Measurements from ENCODE around the gene KAZN.

The KAZN gene

GRCh38 chr1:14925336-14926136 is 327.1 kb downstream of the KAZN start:
- DNase-seq = no peak

- no peak for DNase-seq
Observed at GRCh38 chr1:14926229-14926628, 327.7 kb downstream of the KAZN start.

DNA sequence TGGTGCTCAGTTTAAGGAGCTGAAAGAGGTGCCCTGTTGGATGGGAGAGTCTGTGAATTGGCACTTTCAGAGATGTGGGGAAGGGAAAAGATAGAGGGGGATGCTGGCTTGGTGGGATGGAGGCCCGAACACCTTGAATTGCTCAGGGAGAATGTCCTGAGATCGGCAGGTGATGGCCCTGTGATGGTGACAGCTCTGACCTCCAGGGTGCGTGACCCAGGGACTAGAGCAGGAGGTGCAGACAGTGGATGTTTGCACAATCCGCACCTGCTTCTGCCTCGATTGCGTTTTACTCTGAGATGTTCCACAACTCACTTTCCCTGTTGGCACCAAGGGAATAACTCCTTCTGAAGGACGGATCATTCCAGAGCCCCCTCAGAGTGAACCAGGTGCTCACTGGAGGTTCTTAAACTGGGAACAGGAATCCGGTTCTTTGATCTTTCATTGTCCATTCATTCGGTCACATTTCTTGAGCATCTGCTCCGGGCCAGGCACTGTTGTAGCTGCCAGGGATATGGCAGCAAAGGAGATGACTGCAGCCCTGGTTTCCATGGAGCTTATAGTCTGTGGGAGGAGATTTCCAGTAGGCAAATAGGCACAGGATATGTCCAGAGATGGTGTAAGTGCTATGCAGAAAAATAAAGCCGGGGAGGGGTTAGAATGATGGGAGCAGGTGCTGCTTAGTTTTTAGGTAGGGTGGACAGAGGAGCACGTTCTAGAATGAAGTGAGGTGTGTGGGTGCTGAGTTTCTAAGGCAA is 328.5 kb downstream of the KAZN start:
- DNase-seq = no peak

DNA sequence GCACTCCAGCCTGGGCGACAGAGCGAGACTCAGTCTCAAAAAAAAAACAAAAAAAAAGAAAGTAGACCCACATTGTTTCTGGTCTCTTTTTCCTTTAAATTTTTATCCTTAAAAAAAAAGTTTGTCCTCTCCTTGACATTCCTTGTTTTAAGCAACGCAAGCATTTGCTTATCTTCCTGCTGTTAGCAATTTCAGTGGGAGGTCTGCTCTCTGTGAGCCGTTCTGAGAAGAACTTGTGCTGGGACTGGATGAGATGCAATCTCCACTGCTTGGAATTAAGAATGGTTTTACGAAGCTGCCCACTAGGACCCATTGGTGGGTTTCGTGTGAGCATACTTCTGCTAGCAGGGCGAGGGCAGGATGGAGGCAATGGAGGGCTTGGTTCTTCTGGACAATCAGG is 329.9 kb downstream of the KAZN start:
- no peak for DNase-seq

DNA sequence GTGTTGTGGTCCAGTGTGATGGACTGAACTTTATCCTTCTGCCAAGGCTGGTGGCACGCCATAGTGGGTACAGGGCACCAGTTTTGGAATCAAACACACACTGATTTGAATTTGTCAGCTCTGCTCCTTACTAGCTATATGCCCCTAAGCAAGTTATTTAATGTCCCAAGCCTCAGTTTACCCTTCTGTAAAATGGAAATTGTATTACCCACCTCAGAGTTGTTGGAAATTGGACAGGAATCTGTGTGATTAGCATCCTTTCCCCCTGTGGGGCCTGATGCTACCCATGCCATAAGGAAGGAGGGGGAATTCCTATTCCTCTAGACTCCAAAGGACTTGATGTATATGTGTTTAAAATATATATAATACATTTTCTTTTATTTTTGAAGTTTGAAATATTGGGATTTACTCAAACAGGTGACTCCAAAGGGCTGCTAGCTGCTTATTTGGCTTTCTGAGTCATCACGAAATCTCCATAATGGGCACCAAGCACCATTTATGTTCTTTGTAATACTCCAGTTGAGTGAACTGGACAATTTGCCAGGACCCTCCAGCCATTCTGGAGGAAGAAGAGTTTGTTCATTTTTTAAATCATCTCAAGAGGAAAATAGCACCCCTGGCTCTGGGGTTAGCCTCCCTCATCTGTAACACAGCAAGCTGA is 330.5 kb downstream of the KAZN start:
- no peak for DNase-seq

GRCh38 chr1:14929547-14930246 is 331.2 kb downstream of the KAZN start:
- no peak for DNase-seq

- DNase-seq = no peak
Observed at GRCh38 chr1:14930247-14930965, 331.9 kb downstream of the KAZN start.

DNA sequence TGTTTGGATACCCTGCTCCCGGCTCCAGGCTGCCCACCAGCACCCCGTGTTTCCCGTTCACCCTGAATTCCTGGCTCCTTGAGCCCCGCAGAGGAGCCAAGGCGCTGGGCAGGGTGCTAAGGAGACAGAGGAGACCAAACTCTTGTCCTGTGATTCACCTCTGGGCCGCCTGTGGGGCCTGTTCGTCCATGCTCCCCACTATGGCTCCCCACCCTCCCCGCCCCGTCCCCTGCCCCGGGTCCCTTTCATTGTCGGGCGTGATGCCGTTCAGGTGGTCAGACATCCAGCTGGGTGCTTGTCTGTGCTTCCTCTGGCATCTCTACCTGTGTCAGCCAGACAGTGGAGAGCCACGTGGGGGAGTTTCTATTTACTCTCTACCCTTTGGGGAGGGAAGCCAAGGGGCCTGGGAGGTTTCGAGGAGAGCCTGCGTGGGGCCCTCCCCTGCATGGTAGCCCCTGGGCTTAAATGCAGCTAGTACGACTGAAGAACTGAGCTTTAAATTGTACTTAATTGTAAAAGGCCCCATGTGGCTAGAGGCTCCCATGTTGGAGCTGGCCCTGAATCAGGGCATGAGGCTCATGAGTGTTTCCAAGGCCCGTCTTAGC is 333.7 kb downstream of the KAZN start:
- no peak for DNase-seq

DNA sequence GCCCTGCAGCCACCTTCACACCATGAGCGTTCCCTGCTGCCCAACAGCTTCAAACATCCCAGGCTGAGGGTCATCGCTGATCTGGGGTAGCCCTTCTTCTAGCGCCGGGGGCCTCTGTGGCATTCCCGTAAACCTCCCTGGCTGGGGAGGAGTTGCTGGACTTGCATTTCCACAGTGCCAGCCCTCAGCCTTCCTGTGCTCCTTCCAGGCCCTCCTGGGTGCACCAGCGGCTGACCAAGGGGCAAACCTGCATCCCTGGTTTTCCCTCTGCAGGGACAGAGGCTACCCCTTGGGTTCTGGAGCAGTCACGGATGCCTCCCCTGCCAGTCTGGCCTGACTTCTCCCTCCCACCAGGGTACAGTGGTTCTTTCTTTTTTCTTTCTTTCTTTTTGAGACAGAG is 336.4 kb downstream of the KAZN start:
- DNase-seq = no peak

DNA sequence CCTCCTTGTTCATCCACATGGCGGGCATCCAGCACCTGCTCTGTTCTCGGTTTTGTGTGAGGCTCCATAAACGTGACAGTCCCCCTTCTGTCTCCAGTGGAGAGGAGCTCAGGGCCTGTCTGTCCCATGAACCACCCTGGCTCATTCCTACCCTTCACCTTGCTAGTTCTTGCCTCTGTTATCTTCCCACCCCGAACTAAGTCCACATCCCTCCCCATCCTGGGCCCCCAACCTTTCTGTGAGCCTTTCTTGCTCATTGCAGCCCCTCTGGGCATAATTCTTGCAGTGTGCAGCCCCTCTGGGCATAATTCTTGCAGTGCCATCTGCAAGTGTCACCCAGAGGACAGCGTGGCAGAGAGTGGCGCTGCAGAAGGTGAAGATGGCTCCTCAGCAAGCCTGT is 338.3 kb downstream of the KAZN start:
- DNase-seq = no peak

GRCh38 chr1:14937288-14937949 is 338.9 kb downstream of the KAZN start:
- peak; percentile 76 for DNase-seq

DNA sequence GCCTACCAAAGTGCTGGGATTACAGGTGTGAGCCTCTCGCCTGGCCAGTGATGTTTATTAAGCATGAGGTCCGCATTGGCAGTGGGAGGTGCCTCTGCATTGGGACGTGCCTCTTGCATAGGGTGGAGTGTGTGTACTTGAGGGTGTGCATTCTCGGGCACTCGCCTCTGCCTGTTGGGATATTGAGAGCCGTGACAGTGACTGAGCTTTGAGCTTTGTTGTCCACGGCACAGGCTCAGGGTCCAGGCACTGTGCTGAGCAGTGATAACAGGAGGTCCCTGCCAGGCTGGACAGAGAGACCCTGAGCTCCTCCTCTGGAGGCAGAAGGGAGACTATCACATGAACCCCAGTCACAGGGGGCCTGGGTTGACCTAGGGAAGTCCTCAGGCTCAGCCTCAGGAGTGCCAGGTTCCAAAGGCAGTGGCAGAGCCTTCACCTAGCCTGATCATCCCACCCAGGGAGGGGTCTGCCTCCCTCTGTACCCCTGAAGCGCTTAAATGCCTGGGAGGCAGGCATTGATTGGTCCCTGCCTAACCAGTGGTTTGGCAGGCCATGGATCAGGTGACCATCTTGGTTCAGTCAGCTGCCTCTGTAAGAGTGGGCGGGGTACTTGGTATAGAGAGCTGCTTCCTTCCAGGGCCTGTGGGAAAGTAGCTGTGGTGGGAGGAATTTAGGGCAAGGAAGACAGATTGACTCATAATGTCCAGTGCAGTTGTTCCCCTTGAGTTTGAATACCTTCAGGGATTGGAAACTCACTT is 341.2 kb downstream of the KAZN start:
- DNase-seq = no peak

DNA sequence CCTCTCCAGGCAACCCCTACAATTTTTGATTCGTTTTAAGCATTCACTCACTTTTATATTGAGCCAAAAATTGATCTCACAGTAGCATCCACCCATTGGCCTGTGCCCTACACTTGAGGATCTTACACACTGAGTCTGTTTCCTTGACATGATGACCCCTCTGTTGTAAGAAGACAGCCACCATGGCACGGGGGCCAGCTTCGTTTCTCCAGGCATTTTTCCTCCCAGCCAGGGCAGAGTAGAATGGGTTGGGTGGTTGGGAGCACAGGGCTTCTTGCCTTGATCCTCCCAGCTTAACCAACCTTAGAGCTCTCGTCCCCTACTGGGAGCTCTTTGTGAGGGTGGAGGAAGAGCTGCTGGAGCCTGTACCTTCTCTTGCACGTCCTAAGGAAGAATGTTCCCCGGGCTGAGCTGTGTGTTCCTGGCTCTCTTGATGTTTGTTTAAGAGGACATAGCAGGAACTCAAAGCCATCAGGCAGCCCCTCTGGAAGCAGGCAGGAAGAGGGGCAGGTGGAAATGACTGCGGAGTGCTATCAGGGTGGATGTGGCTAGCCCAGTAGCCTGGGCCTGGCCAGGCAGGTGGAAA is 341.9 kb downstream of the KAZN start:
- DNase-seq = no peak

DNA sequence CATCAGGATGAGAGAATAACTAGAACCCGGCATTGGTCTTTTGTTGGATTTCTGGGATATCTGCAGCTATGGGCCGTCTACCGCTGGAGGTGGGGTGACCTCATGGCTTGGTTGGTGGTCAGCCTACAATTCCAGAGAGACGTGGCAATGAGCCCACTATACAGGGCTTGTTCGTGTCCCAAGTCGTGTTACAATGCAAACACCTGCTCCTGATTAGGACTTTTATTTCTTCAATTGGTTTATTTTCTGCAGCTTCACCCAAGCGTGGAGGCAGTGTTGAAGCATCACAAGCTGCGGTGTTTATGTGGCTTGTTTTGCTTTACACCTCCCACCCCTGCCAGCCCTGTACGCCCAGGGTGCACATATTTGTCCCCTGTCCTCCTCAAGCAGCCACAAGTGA is 343.4 kb downstream of the KAZN start:
- DNase-seq = no peak

DNA sequence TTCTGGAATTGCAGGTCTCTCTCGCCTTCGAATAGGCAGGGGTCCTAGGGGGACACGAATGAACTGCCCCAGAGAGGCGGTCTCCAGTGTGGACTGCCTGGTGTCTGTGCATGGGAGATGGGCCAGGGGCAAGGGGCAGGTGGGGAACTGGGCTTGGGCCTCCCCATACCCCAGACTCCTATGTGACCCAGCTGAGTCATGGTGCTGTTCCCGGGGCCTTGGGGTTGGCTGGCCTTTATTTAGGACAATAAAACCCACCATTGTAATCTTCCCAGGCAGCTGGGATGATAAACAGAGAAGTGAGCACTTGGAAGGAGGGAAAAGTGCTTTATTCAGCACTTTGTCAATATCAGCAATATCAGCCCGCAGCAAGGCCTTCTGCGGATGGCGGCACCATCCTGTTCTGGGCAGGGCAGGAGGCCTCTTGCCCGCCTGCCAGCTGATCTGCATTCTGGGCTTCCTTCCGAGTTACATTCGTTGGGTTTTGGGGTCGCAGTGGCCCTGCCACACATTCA is 346.0 kb downstream of the KAZN start:
- DNase-seq = no peak

DNA sequence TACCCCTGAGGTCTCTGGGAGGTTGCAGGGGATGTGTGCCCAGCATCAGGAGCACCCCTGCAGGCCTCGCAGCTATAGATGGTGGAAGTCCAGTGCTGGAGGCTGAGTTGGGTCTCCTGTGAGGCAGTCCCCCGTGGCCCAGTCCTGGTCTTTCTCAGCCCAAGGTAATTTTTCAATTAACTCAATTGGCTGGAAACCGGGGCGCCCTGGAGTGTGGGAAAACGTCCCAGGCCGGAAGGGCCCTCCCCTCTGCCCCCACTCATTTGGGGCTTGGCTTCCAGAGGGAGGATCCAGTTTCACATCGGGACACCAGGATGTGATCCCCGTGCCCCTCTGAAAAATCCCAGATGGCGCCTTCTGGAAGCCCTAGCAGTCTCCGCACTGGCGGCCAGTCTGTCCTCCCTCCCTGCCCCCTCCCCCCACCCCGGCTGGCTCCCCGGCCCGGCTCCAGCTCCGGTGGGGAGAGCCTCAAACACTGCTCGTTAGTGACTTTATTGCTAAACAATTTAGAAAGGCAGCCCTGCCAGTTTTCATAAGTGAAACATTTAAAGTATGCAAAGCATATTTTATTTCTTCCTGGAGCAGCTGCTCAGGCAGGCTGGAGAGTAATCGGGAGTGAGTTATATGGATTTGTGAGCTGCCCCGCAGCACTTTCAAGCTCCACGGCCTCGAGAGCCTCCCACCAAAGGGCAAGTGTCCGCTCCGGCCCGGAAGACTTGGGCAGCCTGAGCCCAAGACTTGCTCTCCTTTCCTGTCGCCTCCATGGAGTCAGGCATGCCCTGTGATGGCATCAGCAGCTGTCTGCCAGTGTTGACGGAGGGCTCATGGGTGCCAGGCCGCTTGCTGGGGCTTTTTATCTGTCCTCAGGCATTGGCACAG is 346.9 kb downstream of the KAZN start:
- peak; percentile 71 for DNase-seq

GRCh38 chr1:14946011-14946359 is 347.5 kb downstream of the KAZN start:
- DNase-seq = no peak

DNA sequence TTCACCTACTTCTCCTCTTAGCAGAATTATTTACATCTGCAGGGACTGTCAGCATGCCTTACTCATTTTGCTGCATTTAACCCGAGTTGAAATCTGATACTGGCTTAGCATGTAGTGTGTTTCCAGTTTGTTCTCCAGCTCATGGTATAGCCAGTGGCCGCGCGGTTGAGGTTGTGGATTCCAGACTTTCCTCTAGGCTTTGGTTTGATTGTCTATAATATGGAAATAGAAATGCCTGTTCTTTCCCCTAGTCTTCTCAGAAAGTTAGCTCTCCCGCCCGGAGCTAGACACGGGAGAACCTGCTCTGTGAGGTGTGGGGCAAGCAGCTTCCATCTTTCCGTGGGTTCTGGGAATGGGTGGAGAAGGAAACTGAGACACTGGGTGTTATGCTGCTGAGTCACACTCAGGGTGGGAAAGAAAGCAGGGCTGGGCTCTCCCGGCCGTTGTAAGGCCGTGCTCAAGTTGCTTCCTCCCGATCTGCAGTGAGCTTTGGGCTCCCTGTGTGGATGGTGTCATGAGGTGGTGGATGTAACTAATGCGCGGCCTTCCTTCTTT is 348.3 kb downstream of the KAZN start:
- DNase-seq = no peak

DNA sequence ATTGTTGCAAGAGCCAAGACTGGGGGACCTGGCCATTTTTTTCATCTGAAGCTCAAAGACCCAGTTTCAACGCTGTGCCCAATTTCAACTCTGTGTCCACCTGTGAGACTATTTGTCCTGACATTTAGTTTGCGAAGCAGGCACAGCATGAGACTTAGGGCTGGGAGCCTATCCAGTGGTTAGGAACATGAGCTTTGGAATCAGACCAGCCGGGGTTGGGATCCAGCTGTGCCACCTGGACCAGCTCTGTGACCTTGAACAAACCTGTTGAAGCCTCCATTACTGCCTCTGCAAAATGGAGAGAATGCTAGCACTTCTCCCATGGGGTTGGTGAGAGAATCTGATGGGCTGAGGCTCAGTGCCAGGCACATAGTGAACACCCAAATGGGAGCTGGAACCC is 348.9 kb downstream of the KAZN start:
- no peak for DNase-seq
